ENCODE results near the gene MICAL3. TPM values are rescaled to one million over a fixed set of nuclear protein-coding genes. Genes with fewer than 3 reads are reported as not detected.

MICAL3 gene
- total and polyA plus RNA-seq, 9 of the 15 experiments (the other 6 are each of a cell fraction or from before 2014, with no cell fraction given), result 0.53 to 32.1 (median 12.3) TPM

DNA sequence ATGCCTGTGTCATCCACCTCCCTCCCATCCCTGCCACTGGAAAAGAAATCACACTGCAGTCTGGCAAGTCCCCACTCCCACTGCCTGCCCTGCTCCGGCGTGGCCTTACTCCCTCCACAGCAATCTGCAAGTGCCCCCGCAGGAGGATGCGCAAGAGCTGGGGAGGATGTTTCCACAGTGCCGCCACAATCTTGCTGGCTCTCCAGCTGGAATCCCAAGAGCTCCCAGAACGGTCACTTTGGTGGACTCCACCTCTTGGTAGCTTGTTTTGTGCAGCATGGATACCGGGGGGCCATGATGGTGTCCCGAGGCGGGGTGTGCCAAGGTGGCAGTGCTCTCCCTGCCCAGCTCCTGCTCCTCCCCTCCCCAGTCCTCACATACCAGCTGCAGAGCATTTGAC, 76.3 kb downstream of the MICAL3 start:
- no peak overlapping the region for H3K27ac ChIP-seq (ENCODE audit: extremely low read depth, low read depth, low read length)
- BruUV-seq (replicated peaks), result no TSS peak
- H3K4me2 ChIP-seq (ENCODE audit: insufficient read depth, low read length), result no peak overlapping the region
- no peaks in the 10 kb centered on the region for H3K36me3 ChIP-seq (ENCODE audit: control insufficient read depth, insufficient read depth, low read length)
- H3K79me2 ChIP-seq (ENCODE audit: control insufficient read depth, insufficient read depth, low read length), result peaks cover 37% of the 10 kb centered on the region; the same call in 2 of the 3 replicates
- FAIRE-seq (no peak), DNase-seq (ENCODE audit: extremely low read depth in 1 of 4, low spot score in 3 of 4) (no peak), ATAC-seq (no peak)
- H3K4me3 ChIP-seq, result no peak overlapping the region
- ChIA-PET CTCF (ENCODE audit: low intra/inter-chr PET ratio) (no interaction called here), POLR2A (interaction anchor here (0.6 to 1.2 kb wide), 3 partner anchors 16 to 18 kb away, joined by 3 to 4 read pairs (median 3); no protein-coding TSS in a partner anchor)
- intact Hi-C loops (cut with micrococcal nuclease), result no loop called here
- H3K4me1 ChIP-seq (replicated peaks in 1 of 2; ENCODE audit: control insufficient read depth in 2 of 2, insufficient read depth in 2 of 2, low read length in 2 of 2), result peaks cover 0 to 7% of the 10 kb centered on the region in 2 experiments; a peak in 4 of 5 replicates
- H4K20me1 ChIP-seq (replicated peaks; ENCODE audit: control insufficient read depth, insufficient read depth, low read length), result peaks cover 66% of the 10 kb centered on the region
- WGBS (ENCODE audit: insufficient coverage, low coverage, missing lambda C conversion rate), result 78% methylated on average over 9 of the region's 9 CpGs
- no peaks in the 10 kb centered on the region for H3K9me1 ChIP-seq (ENCODE audit: control insufficient read depth, insufficient read depth, low read length)
- in situ Hi-C loops (cut with MboI), result no loop called here
- no peaks in the 10 kb centered on the region for H3K27me3 ChIP-seq (ENCODE audit: control insufficient read depth in 2 of 2, insufficient read depth in 2 of 2, low read length in 2 of 2)
- TF ChIP-seq JUNB (CRISPR knock-in tag; conservative IDR thresholded peaks at IDR 0.05) (no peak), ZSCAN29 (IDR thresholded peaks at IDR 0.05) (no peak), MEIS2 (IDR thresholded peaks at IDR 0.05; ENCODE audit: partially characterized antibody) (no peak), NELFE (IDR thresholded peaks at IDR 0.05; ENCODE audit: insufficient read depth, insufficient read length) (no peak), CBX2 (IDR thresholded peaks at IDR 0.05; ENCODE audit: insufficient read depth, low read length, poor library complexity, severe bottlenecking) (no peak), SIX5 (IDR thresholded peaks at IDR 0.05; ENCODE audit: borderline replicate concordance in 1 of 2, insufficient read depth in 1 of 2, low read depth in 1 of 2, low read length in 2 of 2) (no peak), BRD9 (IDR thresholded peaks at IDR 0.05; ENCODE audit: low read depth, partially characterized antibody) (no peak), ZNF174 (CRISPR knock-in tag; IDR thresholded peaks at IDR 0.05) (no peak), DIDO1 (tag; IDR thresholded peaks at IDR 0.05; ENCODE audit: low read depth) (no peak), ZC3H4 (CRISPR knock-in tag; IDR thresholded peaks at IDR 0.05; ENCODE audit: borderline replicate concordance) (no peak)
- TF ChIP-seq, protein P1, sequence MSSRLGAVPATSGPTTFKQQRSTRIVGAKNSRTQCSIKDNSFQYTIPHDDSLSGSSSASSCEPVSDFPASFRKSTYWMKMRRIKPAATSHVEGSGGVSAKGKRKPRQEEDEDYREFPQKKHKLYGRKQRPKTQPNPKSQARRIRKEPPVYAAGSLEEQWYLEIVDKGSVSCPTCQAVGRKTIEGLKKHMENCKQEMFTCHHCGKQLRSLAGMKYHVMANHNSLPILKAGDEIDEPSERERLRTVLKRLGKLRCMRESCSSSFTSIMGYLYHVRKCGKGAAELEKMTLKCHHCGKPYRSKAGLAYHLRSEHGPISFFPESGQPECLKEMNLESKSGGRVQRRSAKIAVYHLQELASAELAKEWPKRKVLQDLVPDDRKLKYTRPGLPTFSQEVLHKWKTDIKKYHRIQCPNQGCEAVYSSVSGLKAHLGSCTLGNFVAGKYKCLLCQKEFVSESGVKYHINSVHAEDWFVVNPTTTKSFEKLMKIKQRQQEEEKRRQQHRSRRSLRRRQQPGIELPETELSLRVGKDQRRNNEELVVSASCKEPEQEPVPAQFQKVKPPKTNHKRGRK (tag; IDR thresholded peaks at IDR 0.05), result no peak
- TF ChIP-seq, protein P2, sequence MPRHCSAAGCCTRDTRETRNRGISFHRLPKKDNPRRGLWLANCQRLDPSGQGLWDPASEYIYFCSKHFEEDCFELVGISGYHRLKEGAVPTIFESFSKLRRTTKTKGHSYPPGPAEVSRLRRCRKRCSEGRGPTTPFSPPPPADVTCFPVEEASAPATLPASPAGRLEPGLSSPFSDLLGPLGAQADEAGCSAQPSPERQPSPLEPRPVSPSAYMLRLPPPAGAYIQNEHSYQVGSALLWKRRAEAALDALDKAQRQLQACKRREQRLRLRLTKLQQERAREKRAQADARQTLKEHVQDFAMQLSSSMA (CRISPR knock-in tag; IDR thresholded peaks at IDR 0.05), result no peak
- TF ChIP-seq, protein P3, sequence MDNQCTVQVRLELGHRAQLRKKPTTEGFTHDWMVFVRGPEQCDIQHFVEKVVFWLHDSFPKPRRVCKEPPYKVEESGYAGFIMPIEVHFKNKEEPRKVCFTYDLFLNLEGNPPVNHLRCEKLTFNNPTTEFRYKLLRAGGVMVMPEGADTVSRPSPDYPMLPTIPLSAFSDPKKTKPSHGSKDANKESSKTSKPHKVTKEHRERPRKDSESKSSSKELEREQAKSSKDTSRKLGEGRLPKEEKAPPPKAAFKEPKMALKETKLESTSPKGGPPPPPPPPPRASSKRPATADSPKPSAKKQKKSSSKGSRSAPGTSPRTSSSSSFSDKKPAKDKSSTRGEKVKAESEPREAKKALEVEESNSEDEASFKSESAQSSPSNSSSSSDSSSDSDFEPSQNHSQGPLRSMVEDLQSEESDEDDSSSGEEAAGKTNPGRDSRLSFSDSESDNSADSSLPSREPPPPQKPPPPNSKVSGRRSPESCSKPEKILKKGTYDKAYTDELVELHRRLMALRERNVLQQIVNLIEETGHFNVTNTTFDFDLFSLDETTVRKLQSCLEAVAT (IDR thresholded peaks at IDR 0.05), result no peak
- no peak overlapping the region for H2AFZ ChIP-seq (ENCODE audit: low read depth, low read length)
- no peaks in the 10 kb centered on the region for H3K9me3 ChIP-seq (replicated peaks; ENCODE audit: control insufficient read depth, insufficient read depth, low read depth, low read length)
- H3K9ac ChIP-seq (ENCODE audit: insufficient read depth in 1 of 2, low read depth in 2 of 2, low read length in 2 of 2), result peak overlapping the region in 1 of 2 experiments; percentile 18; a peak in 1 of 4 replicates

All from K562 (cell line).